ENCODE results near the gene DET1. TPM values are rescaled to one million over a fixed set of nuclear protein-coding genes. Genes with fewer than 3 reads are reported as not detected.
"Not testable (repeated sequence)": the region's sequence is repeated elsewhere in the genome, so short reads cannot be mapped to it uniquely, and the experiment has no call there.

DET1 gene
- polyA plus RNA-seq, 4 donors, result 11.5 to 17.9 (median 15.7) TPM

DNA sequence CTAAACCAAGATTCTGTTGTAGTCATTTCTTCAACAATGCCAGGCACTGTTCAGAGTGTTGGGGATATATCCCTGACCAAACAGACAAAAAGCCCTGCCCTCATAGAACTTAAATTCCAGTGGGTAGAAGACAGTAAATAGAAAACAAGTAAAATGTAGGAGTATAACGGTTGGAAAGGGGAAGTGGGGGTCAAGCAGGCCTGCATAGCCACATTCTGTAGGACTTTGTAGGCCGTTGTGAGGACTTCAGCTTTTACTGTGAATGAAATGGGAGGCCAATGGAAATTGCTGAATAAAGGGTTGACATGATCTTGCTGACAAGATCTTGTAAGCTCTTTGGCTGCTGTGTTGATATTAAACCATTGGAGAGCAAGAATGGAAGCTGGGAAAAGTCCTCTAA, 77.2 kb downstream of the DET1 start:
- no peak for DNase-seq (ENCODE audit: low read depth in 4 of 4, low spot score in 2 of 4)

DNA sequence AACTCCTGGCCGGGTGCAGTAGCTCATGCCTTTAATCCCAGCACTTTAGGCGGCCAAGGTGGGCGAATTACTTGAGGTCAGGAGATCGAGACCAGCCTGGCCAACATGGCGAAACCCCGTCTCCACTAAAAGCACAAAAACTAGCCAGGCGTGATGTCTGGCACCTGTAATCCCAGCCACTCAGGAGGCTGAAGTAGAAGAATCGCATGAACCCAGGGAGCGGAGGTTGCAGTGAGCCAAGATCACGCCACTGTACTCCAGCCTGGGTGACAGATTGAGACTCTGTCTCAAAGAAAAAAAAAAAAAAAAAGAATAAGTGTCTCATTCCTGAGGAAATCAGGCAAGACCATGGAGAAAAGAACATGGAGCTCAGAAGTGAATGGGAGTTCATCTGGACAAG, 77.8 kb downstream of the DET1 start:
- DNase-seq (ENCODE audit: low read depth in 4 of 4, low spot score in 2 of 4), result not testable (repeated sequence)

DNA sequence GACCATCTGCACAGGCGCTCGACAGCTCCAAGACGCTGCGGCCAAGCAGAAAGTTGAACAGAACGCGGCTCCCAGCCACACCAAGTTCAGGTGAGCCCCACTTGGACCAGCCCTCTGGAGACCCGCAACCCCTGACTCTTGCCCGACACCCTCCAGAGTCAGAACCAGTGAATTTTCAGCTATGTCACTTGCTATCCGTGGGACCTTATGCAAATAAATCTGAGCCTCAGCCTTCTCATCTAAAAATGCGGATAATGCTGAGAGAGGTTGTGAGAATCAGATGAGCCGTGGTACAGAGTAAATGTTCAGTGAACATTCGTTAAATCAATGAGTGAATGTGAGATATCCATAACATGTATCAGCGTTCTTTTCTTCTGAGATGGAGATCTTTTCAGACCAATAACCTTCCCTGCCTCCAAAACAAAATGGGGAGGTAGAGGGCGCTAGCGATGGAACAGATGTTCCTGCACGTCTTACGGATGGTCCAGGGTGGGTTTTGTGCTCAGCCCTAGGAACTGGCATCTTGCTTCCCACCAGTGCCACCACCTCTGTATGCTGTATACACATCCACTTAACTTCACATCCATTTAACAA, 78.4 kb downstream of the DET1 start:
- DNase-seq (ENCODE audit: low read depth in 4 of 4, low spot score in 2 of 4), result no peak

GRCh38 chr15:88467073-88467934, 79.2 kb downstream of the DET1 start, which contains the start of the genes MRPL46 and MRPS11:
Gene MRPL46 (minus strand): TSS chr15:88467388. CDS start chr15:88467377, 11 bp downstream.
Gene MRPS11 (plus strand): TSS chr15:88467708. CDS start chr15:88467718, 10 bp downstream.
- peak; percentile 87 to 96 (median 92) for DNase-seq (ENCODE audit: low read depth in 4 of 4, low spot score in 2 of 4)

DNA sequence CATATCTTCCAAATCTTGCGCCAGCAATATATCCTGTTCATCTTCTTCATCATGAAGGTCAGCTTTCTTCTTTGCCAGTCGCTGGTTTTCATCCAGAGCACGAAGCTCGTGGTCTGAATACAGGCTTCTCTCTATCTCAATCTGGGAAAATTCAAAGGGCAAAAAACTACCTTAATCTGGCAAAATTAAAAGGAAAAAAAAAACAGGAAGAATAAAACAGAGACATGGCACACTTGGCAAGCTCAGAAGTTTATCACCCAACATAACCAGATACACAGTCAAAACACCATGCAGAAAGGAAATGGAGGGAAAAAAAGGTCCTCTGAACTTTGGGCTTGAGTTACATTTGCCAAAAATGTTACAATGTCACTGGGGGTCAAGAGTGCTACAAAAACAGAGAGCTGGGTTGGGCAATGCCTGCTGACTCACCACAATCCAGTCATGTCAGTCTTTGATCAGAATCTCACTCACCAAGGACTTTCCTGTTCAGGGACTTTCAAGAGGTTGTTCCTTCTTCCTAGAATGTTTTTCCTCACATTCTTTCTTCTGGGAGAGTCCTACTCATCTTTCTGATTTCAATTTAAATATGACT, 80.8 kb downstream of the DET1 start:
- DNase-seq (ENCODE audit: low read depth in 4 of 4, low spot score in 2 of 4), result no peak

DNA sequence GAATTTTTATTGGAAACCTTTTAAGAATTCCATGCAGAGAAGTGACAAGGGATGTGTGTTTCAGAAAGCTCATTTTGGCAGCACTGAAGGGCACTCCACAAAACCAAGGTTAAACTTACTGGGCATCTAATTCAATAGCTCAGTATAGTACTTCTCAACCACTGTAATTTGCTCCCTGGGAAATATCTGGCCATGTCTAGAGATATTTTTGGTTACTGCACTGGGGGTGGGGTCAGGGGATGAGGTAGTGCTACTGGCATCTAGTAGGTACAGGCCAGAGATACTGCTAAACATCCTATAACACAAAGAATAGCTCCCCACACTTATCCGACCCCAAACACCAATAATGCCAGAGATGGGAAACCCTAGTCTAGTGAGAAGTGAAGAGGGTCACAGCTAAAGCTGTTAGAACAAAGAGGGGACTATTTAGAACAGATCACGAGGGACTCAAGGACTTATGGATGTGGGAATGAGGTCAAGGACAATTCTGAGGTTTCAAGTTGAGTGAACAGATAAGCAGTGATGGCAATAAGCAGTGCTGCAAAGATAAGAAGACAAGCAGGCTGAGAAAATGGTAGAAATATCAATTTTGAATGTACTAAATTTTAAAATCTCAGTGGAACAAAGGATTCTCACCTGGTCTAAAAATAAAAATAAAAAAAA, 82.5 kb downstream of the DET1 start:
- no peak for DNase-seq (ENCODE audit: low read depth in 4 of 4, low spot score in 2 of 4)

Other genes with a start within 250 kb of the DET1 start
- gene MRPL46, start 79.3 kb downstream of the DET1 start, polyA plus RNA-seq (ENCODE audit: insufficient read length in 4 of 4), result 10 to 100 TPM; 31.0 to 36.0 (median 33.7) TPM
- 10 to 100 TPM; 43.2 to 55.1 (median 49.2) TPM for gene MRPS11, start 79.0 kb downstream of the DET1 start, polyA plus RNA-seq (ENCODE audit: insufficient read length in 4 of 4)
- 1 to 10 TPM; 6.0 to 8.1 (median 6.9) TPM for gene AEN, start 74.7 kb upstream of the DET1 start, polyA plus RNA-seq (ENCODE audit: insufficient read length in 4 of 4)
- 1 to 10 TPM; 1.1 to 2.4 (median 1.4) TPM for gene ISG20, start 92.3 kb upstream of the DET1 start, polyA plus RNA-seq (ENCODE audit: insufficient read length in 4 of 4)

All from left renal cortex interstitium (tissue), 4 donors.